HG03469 (cell line): Measurements from ENCODE around the gene ZNF382.
"Not testable (repeated sequence)": the region's sequence is repeated elsewhere in the genome, so short reads cannot be mapped to it uniquely, and the experiment has no call there.

Experiments used
- ATAC-seq: cut with Tn5 transposase; IDR thresholded peaks from one replicate; pipeline ENCODE4 v1.9.1; 2021; ENCODE audit warnings: mild to moderate bottlenecking, moderate library complexity, moderate number of reproducible peaks; ENCODE audit not compliant: unreplicated experiment

ZNF382 gene

DNA sequence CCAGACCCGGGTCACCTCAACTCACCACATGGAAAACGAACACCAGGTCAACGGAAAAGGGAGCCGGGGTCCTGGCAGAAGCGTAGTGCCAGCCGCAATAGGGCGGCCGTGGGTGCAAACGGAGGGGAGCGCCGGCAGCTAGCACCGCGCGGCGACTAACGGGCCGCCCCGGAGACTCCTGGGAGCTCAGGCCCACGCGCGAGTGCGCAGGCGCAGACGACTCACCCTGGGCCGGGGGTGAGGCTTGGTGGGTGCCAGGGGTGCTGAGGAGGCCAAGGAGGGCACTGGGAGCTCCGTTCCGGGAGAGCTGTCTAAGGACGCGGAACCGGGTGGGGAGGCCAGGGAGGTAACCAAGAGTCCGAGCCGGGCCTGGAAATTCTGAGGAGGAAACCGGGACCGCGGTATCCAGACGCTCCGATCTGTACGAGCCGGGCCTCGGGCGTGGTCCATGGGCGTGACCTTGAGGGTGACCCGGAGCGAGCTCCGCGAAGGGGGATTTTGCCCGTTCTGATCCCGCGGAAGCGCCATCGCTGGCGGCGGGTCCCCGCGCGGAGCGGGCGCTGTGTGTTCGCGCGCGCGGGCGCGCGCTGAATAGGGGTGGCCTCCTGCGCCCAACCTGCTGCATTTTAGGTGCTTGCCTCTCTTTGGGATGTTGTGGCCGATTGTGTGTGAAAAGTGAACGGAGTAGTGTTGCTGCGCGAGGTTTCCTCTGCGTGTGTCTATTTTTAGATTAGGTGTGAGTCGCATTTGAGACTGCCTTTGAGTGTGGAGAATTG lies at the start of gene ZNF382:
Gene ZNF382, plus strand, starts transcription at position 213 of the 776 bp plus-strand sequence. CDS start 4,602 bp downstream, outside the sequence.
- ATAC-seq = peak; percentile 26

DNA sequence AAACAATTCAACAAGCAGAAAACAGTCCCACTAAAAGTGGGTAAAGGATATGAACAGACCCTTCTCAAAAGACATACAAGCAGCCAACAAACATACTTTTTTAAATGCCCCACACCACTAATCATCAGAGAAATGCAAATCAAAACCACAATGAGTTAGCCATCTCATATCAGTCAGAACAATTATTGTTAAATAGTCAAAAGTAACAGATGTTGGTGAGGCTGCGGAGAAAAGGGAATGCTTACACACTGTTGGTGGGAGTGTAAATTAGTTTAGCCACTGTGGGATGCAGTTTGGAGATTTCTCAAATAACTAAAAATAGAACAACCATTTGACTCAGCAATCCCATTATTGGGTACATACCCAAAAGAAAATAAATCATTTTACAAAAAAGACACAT lies 40.7 kb upstream of the ZNF382 start:
- no peak for ATAC-seq

DNA sequence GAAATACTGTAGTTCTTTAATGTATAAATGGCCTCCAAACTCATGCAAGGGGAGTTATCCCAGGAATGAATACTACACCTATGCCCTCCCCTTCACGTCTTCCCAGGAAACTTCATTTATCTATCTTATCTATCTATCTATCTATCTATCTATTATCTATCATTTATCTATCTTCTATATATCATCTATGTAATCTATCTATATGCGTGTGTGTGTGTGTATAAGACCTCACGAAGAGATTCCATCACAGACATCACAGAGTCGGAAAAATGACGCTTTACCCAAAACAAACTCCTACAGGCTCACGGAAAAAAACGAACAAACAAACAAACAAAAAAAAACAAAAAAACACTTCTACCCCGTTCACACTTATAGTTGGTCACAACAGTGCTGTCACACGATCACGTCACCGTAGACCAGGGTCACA lies 32.5 kb upstream of the ZNF382 start:
- ATAC-seq = peak; percentile 36

DNA sequence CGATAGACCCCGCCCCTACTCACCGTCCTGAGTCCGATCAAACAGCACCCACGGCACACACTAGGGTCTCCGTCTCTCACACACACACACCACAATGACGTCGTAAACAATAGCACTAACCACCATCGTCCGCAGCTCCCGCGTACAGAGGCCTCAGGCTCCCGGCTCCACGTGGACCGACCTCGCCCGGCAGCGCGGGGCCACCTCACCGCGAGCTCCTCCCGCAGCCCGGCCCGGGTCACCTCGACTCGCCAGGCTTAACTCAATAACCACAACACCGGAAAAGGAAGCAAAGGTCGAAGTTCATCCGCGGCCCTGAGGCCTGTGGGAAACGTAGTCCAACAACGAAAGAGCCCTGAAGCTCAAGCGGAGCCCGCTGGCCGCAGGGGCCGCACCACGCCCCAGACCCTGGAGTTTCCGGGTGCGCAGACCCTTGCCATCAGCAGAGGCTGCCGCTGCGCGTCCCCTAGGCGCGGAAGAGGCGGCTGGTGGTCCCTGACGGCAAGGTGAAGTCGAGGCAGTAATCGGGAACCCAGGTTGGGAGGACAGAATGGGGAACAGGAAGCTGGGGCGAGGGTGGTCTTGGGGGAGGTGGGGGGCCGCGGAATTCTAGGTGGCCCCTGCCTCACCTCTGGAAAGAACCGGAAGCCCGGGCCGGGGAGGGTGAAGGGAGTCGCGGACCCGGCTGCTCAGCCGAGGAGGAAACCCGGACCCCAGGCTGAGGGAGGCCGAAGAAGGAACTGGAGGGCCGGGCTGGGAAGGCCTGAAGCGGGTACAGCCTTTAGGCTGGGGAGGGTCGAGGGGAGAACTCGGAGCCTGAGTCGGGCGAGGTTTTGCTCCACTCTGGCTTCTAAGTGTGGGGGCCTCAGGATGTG lies 31.9 kb upstream of the ZNF382 start, which contains the start of gene ZNF529:
Gene ZNF529, minus strand, starts transcription at position 273 of the 875 bp plus-strand sequence. CDS start 946 bp downstream, outside the sequence.
- peak; percentile 81 for ATAC-seq

DNA sequence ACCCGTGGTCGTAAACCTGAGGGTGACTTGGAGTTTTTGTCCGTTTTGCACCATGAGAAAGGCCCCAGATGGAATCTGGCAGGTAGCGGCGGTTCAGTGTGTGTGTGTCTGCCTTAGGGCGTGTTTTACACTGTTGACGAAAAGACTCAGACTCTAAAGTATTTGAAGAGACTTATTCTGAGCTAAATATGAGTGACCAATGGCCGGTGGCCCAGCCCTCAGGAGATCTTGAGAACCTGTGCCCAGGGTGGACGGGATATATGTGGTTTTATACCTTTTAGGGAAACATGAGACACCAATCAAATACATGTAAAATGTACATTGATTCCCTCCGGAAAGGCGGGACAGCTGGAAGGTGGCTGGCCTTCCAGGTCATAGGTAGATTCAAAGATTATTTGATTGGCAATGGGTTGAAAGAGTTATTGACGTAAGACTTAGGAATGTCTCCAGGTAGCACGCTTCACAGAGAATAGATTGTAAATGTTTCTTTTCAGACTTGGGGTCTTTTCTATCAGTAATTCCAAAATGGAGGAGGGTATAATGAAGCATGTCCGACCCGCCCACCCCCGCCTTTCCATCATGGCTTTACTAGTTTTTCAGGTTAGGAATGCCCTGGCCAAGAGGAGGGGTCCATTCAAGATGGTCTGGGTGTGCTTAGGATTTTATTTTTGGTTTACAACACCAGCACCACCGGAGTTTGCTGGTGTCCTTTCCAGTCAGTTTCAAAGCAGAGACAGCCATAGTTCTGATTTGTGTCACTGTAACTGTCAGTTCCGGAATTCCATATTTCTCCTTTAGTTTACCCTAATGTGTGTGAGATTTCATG lies 31.0 kb upstream of the ZNF382 start:
- no peak for ATAC-seq

DNA sequence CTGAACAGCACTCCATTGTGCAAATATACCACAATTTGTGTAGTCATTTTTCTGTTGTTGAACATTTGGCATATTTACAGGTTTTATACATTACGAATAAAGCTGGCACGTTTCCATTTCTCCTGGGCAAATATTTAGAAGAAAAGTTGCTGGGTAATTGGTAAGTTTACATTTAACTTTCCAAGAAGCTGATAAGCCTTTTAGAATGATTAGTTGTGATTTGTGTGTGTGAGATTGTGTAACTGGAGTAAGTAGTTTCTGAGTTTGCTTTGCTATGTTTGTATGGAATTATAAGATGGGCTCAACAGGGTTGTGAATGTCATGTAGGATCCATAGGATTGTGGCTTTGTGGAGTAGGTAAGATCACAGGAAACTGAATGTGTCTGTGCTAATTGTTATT lies 30.4 kb upstream of the ZNF382 start:
- ATAC-seq = no peak

DNA sequence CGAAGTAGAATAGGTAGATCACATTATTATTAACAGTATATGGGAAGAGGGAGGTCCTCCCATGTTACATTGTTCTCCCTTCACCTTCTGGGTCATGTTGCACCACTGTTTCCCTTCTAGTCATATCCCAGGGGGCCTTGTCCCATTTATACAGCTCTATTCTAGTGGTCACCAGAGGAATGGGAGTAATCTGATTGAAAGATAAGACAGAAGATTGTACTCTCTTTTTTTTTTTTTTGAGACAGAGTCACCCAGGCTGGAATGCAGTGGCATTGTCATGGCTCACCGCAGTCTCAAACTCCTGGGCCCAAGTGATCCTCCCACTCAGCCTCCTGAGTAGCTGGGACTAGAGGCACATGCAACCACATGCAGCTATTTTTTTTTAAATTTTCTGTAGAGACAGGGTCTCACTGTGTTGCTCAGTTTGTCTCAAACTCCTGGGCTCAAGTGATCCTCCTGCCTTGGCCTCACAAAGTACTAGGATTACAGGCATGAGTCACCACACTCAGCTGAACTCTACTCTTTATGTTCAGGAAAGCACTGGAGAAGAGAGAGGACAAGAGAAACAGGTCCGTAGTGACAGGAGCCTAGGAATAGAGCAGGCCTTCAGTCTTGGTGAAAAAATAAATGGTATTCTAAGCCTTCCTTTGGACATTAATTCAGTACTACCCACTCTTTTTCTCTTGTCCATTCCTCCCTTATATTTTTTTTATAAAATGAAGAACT lies 27.7 kb upstream of the ZNF382 start:
- ATAC-seq = no peak

DNA sequence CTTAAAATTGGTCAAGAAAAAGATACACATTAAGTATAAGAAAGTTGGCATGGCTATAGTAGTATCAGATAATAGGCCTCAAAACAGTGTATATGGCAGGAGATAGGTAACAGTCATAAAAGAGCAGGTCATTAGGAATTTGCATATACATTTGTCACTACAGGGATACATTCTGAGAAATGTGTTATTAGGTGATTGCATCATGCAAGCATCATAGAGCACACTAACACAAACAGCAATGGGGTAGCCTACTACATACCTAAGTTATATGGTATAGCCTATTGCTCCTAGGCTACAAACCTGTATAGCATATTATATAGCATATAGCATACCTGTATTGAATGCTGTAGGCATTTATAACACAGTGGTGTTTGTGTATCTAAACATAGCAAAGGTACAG lies 25.9 kb upstream of the ZNF382 start:
- no peak for ATAC-seq

DNA sequence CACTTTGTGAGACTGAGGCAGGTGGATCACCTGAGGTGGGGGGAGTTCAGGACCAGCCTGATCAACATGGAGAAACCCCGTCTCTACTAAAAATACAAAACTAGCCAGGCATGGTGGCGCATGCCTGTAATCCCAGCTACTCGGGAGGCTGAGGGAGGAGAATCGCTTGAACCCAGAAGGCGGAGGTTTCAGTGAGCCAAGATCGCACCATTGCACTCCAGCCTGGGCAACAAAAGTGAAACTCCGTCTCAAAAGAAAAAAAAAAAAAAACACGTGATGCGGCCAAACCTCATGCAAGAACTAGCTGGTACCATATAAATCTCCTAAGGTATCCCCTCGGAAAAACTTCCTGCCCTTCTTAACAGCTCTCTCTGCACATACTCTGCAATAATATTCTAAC lies 2.4 kb upstream of the ZNF382 start:
- not testable (repeated sequence) for ATAC-seq

DNA sequence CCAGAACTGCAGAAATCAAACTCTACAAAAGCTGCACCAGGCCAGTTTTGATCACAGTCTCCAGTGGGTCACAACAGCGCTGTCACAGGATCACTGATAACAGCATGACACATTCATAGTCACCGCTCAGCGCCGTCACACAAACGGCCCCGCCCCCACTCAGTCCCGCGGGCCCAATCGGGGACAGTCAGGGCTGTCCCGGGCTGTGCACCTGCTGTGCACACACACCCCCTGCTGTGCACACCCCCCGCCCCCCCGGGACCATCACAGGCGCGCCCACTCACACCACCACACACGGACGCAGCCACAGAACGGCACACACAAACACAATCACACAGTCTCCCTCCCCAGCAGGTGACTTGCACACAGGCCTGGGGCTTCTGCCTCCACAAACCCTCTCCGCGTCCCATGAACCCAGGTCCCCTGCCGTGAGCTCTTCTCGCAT lies 435 bp upstream of the ZNF382 start:
- ATAC-seq = peak; percentile 52

DNA sequence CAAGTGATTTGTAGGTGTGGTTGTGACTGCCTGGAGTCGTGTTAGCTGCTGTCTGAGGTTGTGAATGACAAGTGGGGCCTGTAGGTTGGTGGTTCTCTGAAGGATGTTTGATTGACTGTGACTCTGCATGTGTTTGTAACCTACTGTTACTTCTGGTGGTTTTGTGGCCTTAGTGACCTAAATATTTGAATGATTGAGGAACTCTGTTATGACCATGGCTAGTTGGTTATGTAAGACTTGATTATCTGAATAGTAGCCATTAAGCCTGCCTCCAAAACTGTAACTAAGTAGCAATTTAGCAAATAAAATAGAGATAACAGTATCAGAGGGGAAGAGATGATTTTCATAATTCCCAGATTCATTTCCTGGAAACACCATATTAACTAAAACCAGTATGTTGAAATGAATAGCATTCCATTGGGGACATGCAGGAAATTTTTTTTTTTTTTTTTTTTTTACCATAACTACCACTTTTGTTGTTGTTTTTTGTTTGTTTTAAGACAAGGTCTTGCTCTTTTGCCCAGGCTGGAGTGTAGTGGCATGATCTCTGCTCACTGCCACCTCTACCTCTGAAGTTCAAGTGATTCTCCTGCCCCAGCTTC lies 865 bp downstream of the ZNF382 start:
- ATAC-seq = no peak

DNA sequence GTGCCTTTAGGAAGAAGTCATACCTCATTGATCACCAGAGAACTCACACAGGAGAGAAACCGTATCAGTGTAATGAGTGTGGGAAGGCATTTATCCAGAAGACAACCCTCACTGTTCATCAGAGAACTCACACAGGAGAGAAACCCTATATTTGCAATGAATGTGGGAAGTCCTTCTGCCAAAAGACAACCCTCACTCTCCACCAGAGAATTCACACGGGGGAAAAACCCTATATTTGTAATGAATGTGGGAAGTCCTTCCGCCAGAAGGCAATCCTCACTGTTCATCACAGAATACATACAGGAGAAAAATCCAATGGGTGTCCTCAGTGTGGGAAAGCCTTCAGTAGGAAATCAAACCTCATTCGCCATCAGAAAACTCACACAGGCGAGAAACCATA lies 21.9 kb downstream of the ZNF382 start:
- no peak for ATAC-seq

DNA sequence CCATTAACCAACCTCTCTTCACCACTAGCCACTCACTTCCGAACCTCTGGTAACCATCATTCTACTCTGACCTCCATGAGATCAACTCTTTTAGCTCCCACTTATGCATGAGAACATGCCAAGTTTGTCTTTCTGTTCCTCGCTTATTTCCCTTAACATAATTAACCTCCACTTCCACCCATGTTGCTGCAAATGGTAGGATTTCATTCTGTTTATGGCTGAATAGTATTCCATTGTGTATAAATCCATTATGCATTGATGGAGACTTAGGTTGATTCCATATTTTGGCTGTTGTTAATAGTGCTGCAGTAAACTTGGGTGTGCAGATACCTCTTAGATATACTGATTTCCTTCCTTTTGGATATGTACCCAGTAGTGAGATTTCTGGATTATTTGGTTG lies 30.2 kb downstream of the ZNF382 start:
- no peak for ATAC-seq

DNA sequence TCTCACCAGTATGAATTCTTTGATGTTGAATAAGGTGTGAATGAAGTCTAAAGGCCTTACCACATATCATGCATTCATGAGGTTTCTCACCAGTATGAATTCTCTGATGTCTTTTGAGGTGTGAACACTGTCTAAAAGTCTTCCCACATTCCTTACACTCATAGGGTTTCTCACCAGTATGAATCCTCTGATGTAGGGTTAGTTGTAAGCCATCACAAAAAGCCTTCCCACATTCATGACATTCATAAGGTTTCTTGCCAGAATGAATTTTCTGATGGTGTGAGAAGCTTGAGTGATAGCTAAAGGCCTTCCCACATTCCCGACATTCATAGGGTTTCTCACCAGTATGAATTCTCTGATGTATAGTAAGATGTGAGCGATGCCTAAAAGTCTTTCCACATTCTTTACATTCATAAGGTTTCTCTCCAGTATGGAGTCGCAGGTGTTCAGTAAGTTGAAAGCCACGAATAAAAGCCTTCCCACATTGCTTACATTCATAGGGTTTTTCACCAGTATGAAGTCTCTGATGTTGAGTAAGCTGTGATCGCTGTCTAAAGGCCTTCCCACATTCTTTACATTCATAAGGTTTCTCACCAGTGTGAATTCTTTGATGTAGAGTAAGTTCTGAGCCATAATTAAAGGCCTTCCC lies 33.9 kb downstream of the ZNF382 start:
- no peak for ATAC-seq

DNA sequence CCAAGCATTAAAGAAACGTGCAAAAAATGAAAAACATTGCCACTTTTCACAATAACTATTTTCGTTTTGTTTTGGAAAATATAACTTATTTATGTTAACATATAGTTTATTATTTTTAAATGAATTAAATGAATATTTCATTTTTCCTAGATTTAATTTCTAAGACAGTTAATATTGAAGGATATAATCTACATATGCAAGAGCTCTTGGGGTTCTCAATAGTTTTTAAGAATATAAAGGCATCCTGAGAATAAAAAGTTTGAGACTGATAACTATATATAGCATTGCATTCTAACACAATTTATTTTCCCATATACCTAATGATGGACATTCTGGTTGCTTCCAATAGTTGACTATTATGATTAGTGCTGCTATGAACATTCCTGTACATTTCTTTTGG lies 41.6 kb downstream of the ZNF382 start:
- ATAC-seq = no peak

DNA sequence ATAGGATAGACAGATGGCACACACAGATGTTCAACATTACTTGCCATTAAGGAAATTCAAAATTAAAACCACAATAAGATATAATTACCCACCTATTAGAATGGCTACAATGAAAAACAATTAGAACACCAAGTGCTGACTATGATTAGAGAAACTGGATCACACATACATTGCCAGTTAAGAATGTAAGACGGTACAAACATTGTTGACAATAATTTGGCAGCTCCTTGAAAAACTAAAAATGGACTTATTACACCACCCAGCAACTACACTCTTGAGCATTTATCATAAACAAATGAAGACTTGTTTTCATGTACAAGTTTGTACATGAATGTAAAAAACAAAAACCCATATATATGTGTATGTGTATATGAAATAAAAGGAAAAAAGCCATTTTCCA lies 47.8 kb downstream of the ZNF382 start:
- ATAC-seq = no peak

DNA sequence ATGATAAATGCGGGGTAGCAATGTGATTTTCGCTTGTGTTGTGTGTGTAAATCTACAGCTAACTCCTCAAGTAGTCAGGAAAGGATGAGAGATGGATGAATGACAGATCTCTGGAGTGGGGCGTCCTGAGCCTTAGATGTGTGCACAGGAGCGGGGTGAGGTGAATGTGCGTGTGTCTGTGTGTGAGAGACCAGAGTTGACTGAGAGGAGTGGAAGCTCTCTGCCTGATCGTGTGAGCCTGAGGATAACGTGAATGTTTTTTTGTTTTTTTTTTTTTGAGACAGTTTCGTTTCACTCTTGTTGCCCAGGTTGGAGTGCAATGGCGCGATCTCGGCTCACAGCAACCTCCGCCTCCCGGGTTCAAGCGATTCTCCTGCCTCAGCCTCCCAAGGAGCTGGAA lies 60.7 kb downstream of the ZNF382 start:
- no peak for ATAC-seq

DNA sequence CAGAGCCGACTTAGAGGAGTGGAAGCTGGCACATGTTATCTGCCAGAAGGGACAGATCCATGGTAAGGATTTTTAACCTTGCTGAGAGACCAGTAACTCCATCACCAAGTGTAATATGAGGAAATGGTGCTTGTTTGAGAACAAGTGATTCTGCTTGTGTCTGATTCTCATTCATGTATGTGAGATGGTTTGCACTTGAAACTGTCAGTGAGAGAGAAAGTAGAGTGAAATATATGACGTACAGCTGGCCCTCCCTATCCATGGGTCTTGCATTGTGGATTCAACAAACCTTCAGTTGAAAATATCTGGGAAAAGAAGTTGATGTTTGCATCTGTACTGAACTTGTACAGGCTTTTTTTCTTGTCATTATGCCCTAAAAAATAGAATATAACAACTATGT lies 63.5 kb downstream of the ZNF382 start:
- no peak for ATAC-seq

DNA sequence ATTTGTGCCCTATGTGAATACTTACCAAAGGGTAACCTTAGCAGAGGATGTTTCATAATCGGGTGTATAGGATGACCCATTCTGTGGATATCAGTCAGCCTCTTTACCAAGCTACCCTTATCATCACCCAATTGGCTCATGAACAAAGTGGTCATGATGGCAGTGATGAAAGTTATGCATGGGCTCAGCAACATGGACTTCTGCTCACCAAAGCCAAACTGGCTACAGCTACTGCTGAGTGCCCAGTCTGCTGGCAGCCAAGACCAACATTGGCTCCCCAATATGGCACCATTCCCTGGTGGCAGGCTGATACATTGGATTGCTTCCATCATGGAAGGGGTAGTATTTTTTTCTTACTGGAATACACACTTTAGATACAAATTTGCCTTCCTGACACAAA lies 67.3 kb downstream of the ZNF382 start:
- no peak for ATAC-seq
